ENCODE results near the gene SERPINA1.

GRCh38 chr14:94386085-94387031 is 2.0 kb downstream of the SERPINA1 start:
- no peak for TF ChIP-seq POLR2AphosphoS5 (IDR thresholded peaks at IDR 0.05; ENCODE audit: low read depth, low read length)
- no peak for TF ChIP-seq REST (IDR thresholded peaks at IDR 0.05; ENCODE audit: insufficient read depth in 1 of 2, low read depth in 2 of 2, low read length in 2 of 2)
- TF ChIP-seq SIN3A (IDR thresholded peaks at IDR 0.05; ENCODE audit: borderline replicate concordance, insufficient read depth, low read length) = no peak
- no peak for TF ChIP-seq TAF1 (IDR thresholded peaks at IDR 0.05; ENCODE audit: borderline replicate concordance, insufficient read depth, low read length)

All from PFSK-1 (cell line).